MCF 10A (cell line): Measurements from ENCODE around the gene ARFGAP1. TPM values are rescaled to one million over a fixed set of nuclear protein-coding genes. Genes with fewer than 3 reads are reported as not detected.
A peak's percentile ranks its signal among the peaks of the same experiment; 100 is the strongest.

Experiments used
- BruUV-seq: library from RNA; stranded (reverse); fragments of 400-500 nt; replicated peaks from 2 replicates; lab custom pipeline; 2021; lab: Mats Ljungman, UMichigan
- CTCF ChIA-PET: fragments of 300-600 bp; sonication (Branson Sonifier 250); formaldehyde crosslinking; extraction: SDS; loops from one replicate; lab custom pipeline; 2021; ENCODE audit warnings: antibody characterized with exemption, inconsistent platforms; lab: Yijun Ruan, JAX
- POLR2A ChIA-PET: fragments of 300-600, 350-650 bp; sonication (Branson Sonifier 250); formaldehyde crosslinking; extraction: SDS; loops from one replicate; lab custom pipeline; 2020; ENCODE audit warnings: antibody characterized with exemption, inconsistent platforms; lab: Yijun Ruan, JAX
- DNase-seq: peaks from one replicate; pipeline ENCODE4 v3.0.0-alpha.2; 2018; ENCODE audit not compliant: unreplicated experiment
- H3K27ac Mint-ChIP-seq: one replicate; pipeline ENCODE4 v1.8.0; 2022; ENCODE audit warnings: mild to moderate bottlenecking, low read depth, mixed read lengths; ENCODE audit not compliant: unreplicated experiment
- H3K27me3 Mint-ChIP-seq: one replicate; pipeline ENCODE4 v1.8.0; 2022; ENCODE audit warnings: mixed read lengths; ENCODE audit not compliant: insufficient read depth, unreplicated experiment
- H3K36me3 Mint-ChIP-seq: one replicate; pipeline ENCODE4 v1.8.0; 2022; ENCODE audit warnings: mild to moderate bottlenecking, moderate library complexity, mixed read lengths; ENCODE audit not compliant: insufficient read depth, unreplicated experiment
- H3K4me1 Mint-ChIP-seq: one replicate; pipeline ENCODE4 v1.8.0; 2022; ENCODE audit warnings: mixed read lengths; ENCODE audit not compliant: insufficient read depth, unreplicated experiment
- H3K4me3 Mint-ChIP-seq: one replicate; pipeline ENCODE4 v1.8.0; 2022; ENCODE audit warnings: mild to moderate bottlenecking, moderate library complexity, mixed read lengths; ENCODE audit not compliant: unreplicated experiment
- H3K9me3 Mint-ChIP-seq: one replicate; pipeline ENCODE4 v1.8.0; 2022; ENCODE audit warnings: mixed read lengths; ENCODE audit not compliant: unreplicated experiment
- CTCF ChIP-seq: fragments of 200-600 bp; IDR thresholded peaks from one replicate; pipeline ENCODE4 v1.8.0; 2022; ENCODE audit warnings: antibody characterized with exemption, mild to moderate bottlenecking; ENCODE audit not compliant: unreplicated experiment
- intact Hi-C: fragments of 100-400 bp; cut with micrococcal nuclease; formaldehyde crosslinking; loops from 2 replicates; pipeline ENCODE4 v1.14.1; 2022
- total RNA-seq: library from RNA; stranded (reverse); gene quantifications from 2 replicates; pipeline ENCODE4 v1.2.3, GENCODE V29; 2022

ARFGAP1 gene
- total RNA-seq, 1 experiment from 2014 or later, result 93.6 TPM

GRCh38 chr20:63279931-63280330, 7.3 kb downstream of the ARFGAP1 start:
- H3K4me1 Mint-ChIP-seq, result no peaks in the 10 kb centered on the region
- TF ChIP-seq CTCF, result no peak
- no peak overlapping the region for H3K4me3 Mint-ChIP-seq
- H3K36me3 Mint-ChIP-seq, result peaks cover 37% of the 10 kb centered on the region
- no TSS peak for BruUV-seq
- intact Hi-C loops, result no loop called here
- no peaks in the 10 kb centered on the region for H3K27me3 Mint-ChIP-seq
- ChIA-PET POLR2A (interaction anchor here (0.6 to 3.7 kb wide), 2 partner anchors 8 to 23 kb away, joined by 3 to 9 read pairs; partner anchors contain the start of gene ARFGAP1), CTCF (interaction anchor here (0.6 to 3.1 kb wide), 7 partner anchors 30 to 718 kb away, joined by 3 to 36 read pairs (median 4); no protein-coding TSS in a partner anchor)
- H3K9me3 Mint-ChIP-seq, result no peaks in the 10 kb centered on the region
- no peak for DNase-seq
- no peak overlapping the region for H3K27ac Mint-ChIP-seq

GRCh38 chr20:63280371-63280770, 7.8 kb downstream of the ARFGAP1 start:
- ChIA-PET CTCF (interaction anchor here (0.6 to 3.1 kb wide), 5 partner anchors 30 to 717 kb away, joined by 3 to 36 read pairs (median 5); no protein-coding TSS in a partner anchor), POLR2A (interaction anchor here (0.6 to 3.7 kb wide), 3 partner anchors 9 to 24 kb away, joined by 3 to 9 read pairs (median 3); partner anchors contain the start of gene ARFGAP1)
- intact Hi-C loops, result no loop called here
- Mint-ChIP-seq H3K27ac (no peak overlapping the region), H3K4me3 (no peak overlapping the region), H3K36me3 (peaks cover 34% of the 10 kb centered on the region), H3K9me3 (no peaks in the 10 kb centered on the region), H3K27me3 (no peaks in the 10 kb centered on the region), H3K4me1 (no peaks in the 10 kb centered on the region)
- no TSS peak for BruUV-seq
- no peak for TF ChIP-seq CTCF
- DNase-seq, result no peak

DNA sequence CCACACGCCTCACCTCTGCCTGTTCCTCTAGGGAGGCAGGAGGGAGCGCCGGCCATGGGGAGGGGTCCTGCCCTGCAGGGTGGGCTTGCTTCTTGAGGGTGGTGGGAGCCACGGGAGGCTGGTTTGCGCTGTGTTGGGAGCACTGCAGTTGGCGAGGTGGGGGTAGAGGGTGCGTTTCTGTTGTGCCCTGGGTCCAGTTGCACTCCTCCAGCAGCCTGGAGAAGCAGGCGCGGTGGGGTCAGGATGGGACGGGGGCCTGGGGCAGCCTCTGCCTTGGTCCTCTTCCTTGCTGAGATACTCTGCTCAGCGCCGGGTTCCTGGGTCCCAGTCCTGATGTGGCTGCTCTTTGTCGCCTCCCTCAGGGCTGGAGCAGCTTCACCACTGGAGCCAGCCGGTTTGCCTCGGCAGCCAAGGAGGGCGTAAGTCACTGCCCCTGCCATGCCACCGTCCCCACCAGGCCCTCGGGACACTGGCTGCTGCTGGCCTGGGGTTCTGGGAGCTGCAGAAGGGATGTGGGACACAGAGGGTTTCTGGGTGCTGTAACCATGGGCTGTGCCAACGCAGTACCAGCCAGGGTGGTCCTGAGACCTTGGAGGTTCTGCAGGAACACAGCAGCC, 8.4 kb downstream of the ARFGAP1 start:
- CTCF ChIA-PET, result interaction anchor here (0.6 to 3.1 kb wide), 6 partner anchors 29 to 235 kb away, joined by 3 to 36 read pairs (median 4); no protein-coding TSS in a partner anchor
- Mint-ChIP-seq H3K36me3 (peaks cover 34% of the 10 kb centered on the region), H3K9me3 (no peaks in the 10 kb centered on the region), H3K4me3 (no peak overlapping the region), H3K27me3 (no peaks in the 10 kb centered on the region), H3K4me1 (no peaks in the 10 kb centered on the region), H3K27ac (no peak overlapping the region)
- TF ChIP-seq CTCF, result peak; percentile 27
- intact Hi-C loops, result no loop called here
- BruUV-seq, result no TSS peak
- POLR2A ChIA-PET, result interaction anchor here (0.7 to 3.7 kb wide), 3 partner anchors 10 to 166 kb away, joined by 3 to 9 read pairs (median 4); partner anchors contain the start of gene ARFGAP1
- no peak for DNase-seq
